ENCODE data around the gene CYTH4. TPM values are rescaled to one million over a fixed set of nuclear protein-coding genes. Genes with fewer than 3 reads are reported as not detected.
A peak's percentile ranks its signal among the peaks of the same experiment; 100 is the strongest.

Gene CYTH4
- total RNA-seq, 4 donors from 2014 or later, result 0.55 to 4.3 (median 2.7) TPM

GRCh38 chr22:37316405-37316804 lies 34.1 kb downstream of the CYTH4 start:
- TF ChIP-seq EP300 (IDR thresholded peaks at IDR 0.05) (no peak), CTCF (IDR thresholded peaks at IDR 0.05) (no peak), POLR2A (IDR thresholded peaks at IDR 0.05) (no peak), POLR2AphosphoS5 (IDR thresholded peaks at IDR 0.05) (no peak)
- peaks cover 40% of the 10 kb centered on the region for H3K27me3 ChIP-seq
- WGBS, result 90% methylated on average over 2 of the region's 6 CpGs

DNA sequence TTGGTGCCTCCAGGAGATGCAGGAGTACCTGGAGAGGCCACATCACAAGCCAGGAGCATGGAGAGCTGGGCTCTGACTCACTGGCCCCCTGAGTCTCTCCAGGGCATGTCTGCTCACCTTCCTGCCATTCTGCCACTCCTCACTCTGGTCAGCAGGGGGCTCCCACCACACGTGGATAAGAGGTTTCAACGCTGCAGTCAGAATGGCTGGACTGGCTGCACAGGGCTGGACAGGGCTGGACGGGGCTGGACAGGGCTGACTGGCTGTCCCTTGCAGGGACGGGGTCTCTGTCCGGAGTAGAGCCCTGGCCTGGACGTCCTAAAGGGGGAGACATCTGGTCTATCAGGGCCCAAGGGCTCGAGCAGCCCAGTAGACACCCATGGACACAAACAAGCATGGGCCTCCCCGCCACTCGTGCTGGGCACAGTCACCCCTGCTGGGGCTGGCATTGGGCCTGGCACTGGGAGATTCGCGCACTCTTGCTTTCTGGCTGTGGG lies 34.6 kb downstream of the CYTH4 start:
- Histone ChIP-seq H3K27ac (no peak overlapping the region), H3K4me3 (no peak overlapping the region), H3K36me3 (no peaks in the 10 kb centered on the region), H3K27me3 (peaks cover 40% of the 10 kb centered on the region), H3K9me3 (no peaks in the 10 kb centered on the region), H3K4me1 (peaks cover 9% of the 10 kb centered on the region)
- 0% methylated on average over 2 of the region's 11 CpGs for WGBS
- DNase-seq (ENCODE audit: low spot score in 2 of 2), result peak in 1 of 2 donors; percentile 58
- TF ChIP-seq POLR2A (IDR thresholded peaks at IDR 0.05) (no peak), CTCF (IDR thresholded peaks at IDR 0.05) (peak; percentile 75 to 80)

More at GRCh38 chr22:37316405-37316804, 34.1 kb downstream of the CYTH4 start:
- peaks cover 9% of the 10 kb centered on the region for H3K4me1 ChIP-seq
- no peak for DNase-seq (ENCODE audit: low spot score in 2 of 2)
- no peak overlapping the region for H3K4me3 ChIP-seq
- H3K9me3 ChIP-seq, result no peaks in the 10 kb centered on the region
- H3K36me3 ChIP-seq, result no peaks in the 10 kb centered on the region
- no peak overlapping the region for H3K27ac ChIP-seq

GRCh38 chr22:37317698-37318210 lies 35.4 kb downstream of the CYTH4 start:
- no peaks in the 10 kb centered on the region for H3K36me3 ChIP-seq
- no peak for DNase-seq (ENCODE audit: low spot score in 2 of 2)
- H3K27me3 ChIP-seq, result peaks cover 47% of the 10 kb centered on the region
- H3K9me3 ChIP-seq, result no peaks in the 10 kb centered on the region
- WGBS, result 76% methylated on average over 6 of the region's 6 CpGs
- no peak overlapping the region for H3K27ac ChIP-seq
- no peak for TF ChIP-seq CTCF (IDR thresholded peaks at IDR 0.05)
- H3K4me1 ChIP-seq, result peaks cover 9% of the 10 kb centered on the region
- no peak overlapping the region for H3K4me3 ChIP-seq

DNA sequence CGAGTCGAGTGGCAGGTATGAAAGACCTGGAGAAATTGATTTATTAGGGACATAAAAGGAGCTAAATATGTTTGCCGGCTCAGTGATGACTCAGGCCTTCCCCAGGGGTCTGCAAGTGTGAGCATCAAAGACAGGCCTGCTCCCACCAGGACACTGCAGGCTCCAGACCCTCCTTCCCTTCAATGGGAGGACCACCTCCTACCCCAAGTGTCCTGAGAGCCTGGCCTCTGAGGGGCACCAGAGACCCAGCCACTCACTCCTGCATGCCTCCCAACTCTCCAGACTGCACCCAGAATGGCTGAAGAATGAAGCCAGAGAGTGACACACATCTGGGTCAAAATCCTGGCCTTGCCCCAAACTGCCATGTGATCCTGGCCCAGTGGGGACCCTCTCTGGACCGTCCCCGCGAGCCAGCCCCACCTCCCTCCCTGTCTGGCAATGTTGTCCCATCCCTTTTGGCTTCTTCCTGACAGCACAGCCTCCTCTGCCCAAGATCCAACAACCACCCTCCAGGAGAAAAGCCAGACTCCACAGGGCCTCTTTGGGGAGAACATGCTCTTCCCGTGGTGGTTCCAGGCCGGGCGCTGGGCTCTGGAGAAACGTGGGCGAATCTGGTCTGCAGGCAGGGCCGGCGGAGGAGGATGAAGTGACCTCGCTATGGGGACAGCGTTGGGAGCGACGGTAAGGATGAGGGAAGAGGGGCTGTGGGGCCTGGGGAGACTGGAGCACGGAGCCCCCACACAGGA lies 36.2 kb downstream of the CYTH4 start:
- Histone ChIP-seq H3K4me1 (peaks cover 9% of the 10 kb centered on the region), H3K36me3 (no peaks in the 10 kb centered on the region), H3K27ac (no peak overlapping the region), H3K27me3 (peaks cover 50% of the 10 kb centered on the region), H3K4me3 (no peak overlapping the region), H3K9me3 (no peaks in the 10 kb centered on the region)
- no peak for DNase-seq (ENCODE audit: low spot score in 2 of 2)
- WGBS, result 59% methylated on average over 18 of the region's 18 CpGs
- no peak for TF ChIP-seq POLR2AphosphoS5 (IDR thresholded peaks at IDR 0.05)
- TF ChIP-seq EP300 (IDR thresholded peaks at IDR 0.05), result no peak
- TF ChIP-seq POLR2A (IDR thresholded peaks at IDR 0.05), result no peak

DNA sequence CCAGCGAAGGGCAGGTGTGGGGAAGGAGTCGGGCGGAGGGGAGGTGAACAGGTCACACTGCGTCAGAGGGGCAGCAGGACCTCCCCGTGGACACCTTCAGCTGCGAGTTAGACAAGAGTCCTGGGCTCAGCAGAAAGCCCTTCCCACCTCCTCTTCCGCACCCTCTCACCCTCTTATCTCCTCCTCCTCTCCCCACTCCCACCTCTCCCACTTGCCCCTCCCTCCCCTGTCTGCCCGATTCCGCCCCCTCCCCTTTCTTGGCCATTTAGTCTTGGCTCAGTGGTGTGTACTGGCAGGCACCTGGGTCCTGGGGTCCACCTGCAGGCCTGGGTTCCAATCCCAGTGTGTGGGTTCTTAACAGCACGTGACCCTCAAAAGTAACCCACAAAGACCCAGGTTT lies 37.2 kb downstream of the CYTH4 start:
- H3K36me3 ChIP-seq, result no peaks in the 10 kb centered on the region
- DNase-seq (ENCODE audit: low spot score in 2 of 2), result no peak
- H3K27ac ChIP-seq, result no peak overlapping the region
- H3K4me3 ChIP-seq, result no peak overlapping the region
- TF ChIP-seq EP300 (IDR thresholded peaks at IDR 0.05), result no peak
- no peak for TF ChIP-seq CTCF (IDR thresholded peaks at IDR 0.05)
- TF ChIP-seq POLR2AphosphoS5 (IDR thresholded peaks at IDR 0.05), result no peak
- no peak for TF ChIP-seq POLR2A (IDR thresholded peaks at IDR 0.05)
- no peaks in the 10 kb centered on the region for H3K9me3 ChIP-seq
- peaks cover 7% of the 10 kb centered on the region for H3K4me1 ChIP-seq
- 75% methylated on average over 10 of the region's 10 CpGs for WGBS
- peaks cover 50% of the 10 kb centered on the region for H3K27me3 ChIP-seq
